ENCODE measurements around the gene CCDC167.
A peak's percentile ranks its signal among the peaks of the same experiment; 100 is the strongest.

The CCDC167 gene

DNA sequence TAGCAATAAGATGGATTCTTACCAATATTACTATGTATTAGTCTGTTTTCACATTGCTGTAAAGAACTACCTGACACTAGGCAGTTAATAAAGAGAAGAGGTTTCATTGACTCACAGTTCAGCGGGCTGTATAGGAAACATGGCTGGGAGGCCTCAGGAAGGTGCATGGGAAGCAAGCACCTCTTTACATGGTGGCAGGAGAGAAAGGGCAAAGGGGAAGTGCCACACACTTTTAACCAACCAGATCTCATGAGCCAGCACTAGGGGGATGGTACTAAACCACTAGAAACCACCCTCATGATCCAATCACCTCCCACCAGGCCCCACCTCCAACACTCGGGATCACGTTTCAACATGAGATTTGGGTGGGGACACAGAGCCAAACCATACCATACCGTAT is 40.7 kb upstream of the CCDC167 start:
- peak overlapping the region in 8 of 11 experiments; percentile 12 to 75 (median 54); a peak in 8 of 22 replicates for H3K4me2 ChIP-seq
- peaks cover 0 to 36% (median 7%) of the 10 kb centered on the region in 11 experiments; a peak in 8 of 22 replicates for H4K20me1 ChIP-seq

DNA sequence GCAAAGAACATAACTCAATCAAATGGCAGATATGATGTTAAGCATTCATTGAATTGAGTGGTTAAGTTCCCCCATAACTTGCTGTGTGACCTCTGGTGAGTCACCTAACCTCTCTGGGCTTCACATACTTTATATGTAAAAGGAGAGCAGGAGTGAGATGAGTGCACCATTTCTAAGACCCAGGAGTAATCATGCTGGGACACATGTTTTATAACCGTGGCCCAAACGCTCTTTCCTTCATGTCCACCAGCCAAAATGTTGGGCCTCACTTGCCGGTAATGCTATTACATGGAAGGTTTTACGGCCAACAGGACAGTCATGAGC is 40.3 kb upstream of the CCDC167 start:
- Histone ChIP-seq H3K27me3 (peaks cover 28 to 34% (median 31%) of the 10 kb centered on the region in 11 experiments), H3K4me2 (peak overlapping the region in 7 of 11 experiments; percentile 40 to 75 (median 72); a peak in 14 of 22 replicates), H3K27ac (no peak overlapping the region), H3K4me1 (peaks cover 14 to 82% (median 60%) of the 10 kb centered on the region in 10 experiments), H3K9ac (no peak overlapping the region), H4K20me1 (peaks cover 0 to 37% (median 9%) of the 10 kb centered on the region in 11 experiments; a peak in 8 of 22 replicates), H3K4me3 (no peak overlapping the region), H3K36me3 (no peaks in the 10 kb centered on the region), H3K9me3 (replicated peaks in 1 of 11) (no peaks in the 10 kb centered on the region)
- no peak for TF ChIP-seq Cebpa-rat (IDR thresholded peaks at IDR 0.05)

More for the DNA sequence above, 40.7 kb upstream of the CCDC167 start:
- no peaks in the 10 kb centered on the region for H3K9me3 ChIP-seq (replicated peaks in 1 of 11)
- no peaks in the 10 kb centered on the region for H3K36me3 ChIP-seq
- H3K27me3 ChIP-seq = peaks cover 24 to 30% (median 27%) of the 10 kb centered on the region in 11 experiments
- peaks cover 13 to 82% (median 59%) of the 10 kb centered on the region in 10 experiments for H3K4me1 ChIP-seq
- H3K27ac ChIP-seq = no peak overlapping the region
- no peak overlapping the region for H3K9ac ChIP-seq
- no peak for TF ChIP-seq Cebpa-rat (IDR thresholded peaks at IDR 0.05)
- no peak overlapping the region for H3K4me3 ChIP-seq

DNA sequence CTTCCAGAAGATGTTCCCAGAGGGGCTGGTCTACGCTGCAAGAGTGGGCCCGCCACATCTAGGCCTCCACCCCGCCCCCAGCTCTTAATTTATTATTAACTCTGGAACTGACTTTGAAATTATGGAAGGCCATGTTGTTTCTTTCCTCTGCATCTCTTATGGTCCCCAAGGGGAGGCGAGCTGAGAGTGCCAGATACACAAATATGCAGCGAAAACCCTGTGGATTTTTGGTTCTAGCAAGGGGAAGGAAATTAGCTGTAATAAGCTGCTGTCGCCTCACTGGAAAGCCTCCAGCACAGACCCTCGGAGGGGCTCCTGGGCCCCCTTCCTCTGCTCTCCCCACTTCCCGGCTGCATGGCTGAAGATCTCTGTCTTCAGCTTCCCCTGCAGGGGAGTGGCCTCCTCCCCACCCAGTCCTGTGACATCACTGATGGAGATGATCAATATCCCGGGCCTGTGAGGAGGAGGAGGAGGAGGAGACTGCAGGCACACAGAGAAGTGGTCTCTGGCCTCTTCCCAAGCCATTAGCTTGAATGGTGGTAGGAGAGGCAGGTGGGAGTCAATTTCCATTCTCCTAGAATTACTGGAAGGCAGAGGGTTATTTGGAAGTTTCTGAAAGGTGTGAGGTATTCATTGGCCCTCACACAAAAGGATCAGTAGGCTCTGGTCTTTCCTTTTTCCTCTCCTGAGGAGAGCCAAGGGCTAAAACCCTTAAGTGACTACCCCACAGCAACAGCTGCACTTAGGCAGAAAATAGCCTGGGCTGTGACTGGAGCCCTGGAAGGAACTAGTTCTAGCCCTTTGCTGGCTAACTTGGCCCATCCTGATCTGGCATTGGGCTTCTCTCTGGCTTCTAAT is 39.7 kb upstream of the CCDC167 start:
- TF ChIP-seq Cebpa-rat (IDR thresholded peaks at IDR 0.05) = no peak

DNA sequence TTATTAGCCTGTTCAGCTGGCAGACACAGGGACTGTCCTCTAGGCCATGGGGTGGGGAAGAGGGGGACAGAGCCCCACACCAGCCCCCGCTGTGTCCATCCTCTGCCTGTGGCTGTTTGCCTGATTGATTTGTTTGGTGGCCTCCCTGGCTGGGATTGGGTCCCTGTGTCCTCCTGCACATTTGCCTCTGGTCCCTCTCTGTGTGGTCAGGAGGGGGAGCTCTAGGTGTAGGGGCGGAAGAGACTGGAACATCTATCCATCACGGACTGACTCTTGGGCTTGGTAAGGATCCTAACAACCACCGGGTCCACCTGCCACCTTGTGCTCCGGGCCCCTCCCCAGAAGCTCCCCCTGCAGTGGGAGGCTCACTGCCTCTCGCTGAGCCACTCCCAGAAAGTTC is 38.4 kb upstream of the CCDC167 start:
- peaks cover 15 to 77% (median 63%) of the 10 kb centered on the region in 10 experiments for H3K4me1 ChIP-seq
- no peaks in the 10 kb centered on the region for H3K9me3 ChIP-seq (replicated peaks in 1 of 11)
- peaks cover 0 to 37% (median 9%) of the 10 kb centered on the region in 11 experiments; a peak in 8 of 22 replicates for H4K20me1 ChIP-seq
- H3K36me3 ChIP-seq = no peaks in the 10 kb centered on the region
- H3K27ac ChIP-seq = no peak overlapping the region
- H3K27me3 ChIP-seq = peaks cover 41 to 52% (median 49%) of the 10 kb centered on the region in 11 experiments
- no peak overlapping the region for H3K4me3 ChIP-seq
- no peak for TF ChIP-seq Cebpa-rat (IDR thresholded peaks at IDR 0.05)
- peak overlapping the region in 8 of 11 experiments; percentile 40 to 75 (median 70); a peak in 12 of 22 replicates for H3K4me2 ChIP-seq
- H3K9ac ChIP-seq = no peak overlapping the region

More for the DNA sequence above, 39.7 kb upstream of the CCDC167 start:
- Histone ChIP-seq H3K36me3 (no peaks in the 10 kb centered on the region), H3K9me3 (replicated peaks in 1 of 11) (no peaks in the 10 kb centered on the region), H4K20me1 (peaks cover 0 to 37% (median 9%) of the 10 kb centered on the region in 11 experiments; a peak in 8 of 22 replicates), H3K4me2 (peak overlapping the region in 10 of 11 experiments; percentile 2 to 75 (median 68); a peak in 19 of 22 replicates), H3K9ac (0 out of 22 replicates have a peak overlapping the region, but pooled peaks of 1 of the 11 experiments have one; percentile 2), H3K4me3 (no peak overlapping the region), H3K4me1 (peaks cover 14 to 77% (median 55%) of the 10 kb centered on the region in 10 experiments), H3K27ac (no peak overlapping the region), H3K27me3 (peaks cover 33 to 40% (median 37%) of the 10 kb centered on the region in 11 experiments)

DNA sequence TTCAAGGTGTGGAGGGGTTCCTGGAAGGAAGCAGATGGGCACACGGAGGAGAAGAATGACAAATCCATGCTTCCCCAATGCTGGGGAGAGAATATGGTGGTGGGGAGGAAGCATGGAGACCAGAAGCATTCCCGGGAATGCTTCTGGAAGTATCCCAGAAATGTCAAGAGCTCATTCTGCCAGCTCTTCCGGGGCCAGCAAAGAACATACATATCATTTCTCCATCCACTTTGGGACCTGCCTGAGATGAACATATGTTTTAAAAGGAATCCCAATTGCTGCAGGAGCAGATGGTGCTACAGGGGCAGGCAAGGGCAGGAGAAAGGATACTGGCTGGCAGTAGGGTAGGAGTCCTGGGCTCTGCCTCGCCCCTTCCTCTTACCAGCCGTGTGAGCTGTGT is 37.9 kb upstream of the CCDC167 start:
- no peaks in the 10 kb centered on the region for H3K36me3 ChIP-seq
- peak overlapping the region in 1 of 11 experiments; percentile 68; a peak in 2 of 22 replicates for H3K4me2 ChIP-seq
- TF ChIP-seq Cebpa-rat (IDR thresholded peaks at IDR 0.05) = no peak
- no peak overlapping the region for H3K27ac ChIP-seq
- peaks cover 41 to 52% (median 50%) of the 10 kb centered on the region in 11 experiments for H3K27me3 ChIP-seq
- H4K20me1 ChIP-seq = peaks cover 0 to 37% (median 9%) of the 10 kb centered on the region in 11 experiments; a peak in 9 of 22 replicates
- H3K9ac ChIP-seq = no peak overlapping the region
- H3K4me3 ChIP-seq = no peak overlapping the region
- no peaks in the 10 kb centered on the region for H3K9me3 ChIP-seq (replicated peaks in 1 of 11)
- peaks cover 15 to 80% (median 68%) of the 10 kb centered on the region in 10 experiments for H3K4me1 ChIP-seq

DNA sequence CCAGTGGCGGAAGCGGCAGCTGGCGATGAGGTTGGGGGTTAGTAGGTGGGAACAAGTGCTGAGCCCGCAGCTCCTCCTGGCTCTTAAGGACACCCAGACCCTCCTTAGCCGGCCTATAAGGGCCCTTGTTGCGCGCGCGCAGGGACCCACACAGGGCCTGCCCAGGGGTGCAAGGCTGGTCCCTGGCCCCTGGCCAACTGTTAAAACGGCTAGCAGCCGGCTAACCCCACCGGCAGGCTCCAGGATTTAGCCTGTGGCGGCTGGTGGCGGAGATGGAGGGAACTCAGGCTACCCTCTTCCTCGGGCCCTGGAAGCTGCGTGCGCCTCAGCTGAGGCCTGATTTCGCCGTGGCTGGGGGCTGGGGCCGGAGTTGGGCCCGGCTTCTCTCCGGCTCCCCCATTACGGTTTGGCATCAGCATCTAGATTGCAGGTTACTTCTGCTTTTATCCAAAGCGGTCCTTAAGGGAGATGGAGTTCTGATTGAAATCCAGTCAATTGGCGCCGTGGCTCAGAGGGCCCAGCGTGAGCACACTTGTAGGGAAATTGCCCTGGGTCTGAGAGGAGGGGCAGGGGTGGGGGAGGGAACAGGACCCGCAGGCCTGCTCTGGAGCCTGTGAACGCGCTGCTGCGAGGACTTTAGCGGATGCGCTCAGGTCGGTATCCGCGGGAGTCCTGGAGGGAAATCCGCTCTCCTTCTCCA is 36.9 kb upstream of the CCDC167 start:
- Histone ChIP-seq H3K9ac (no peak overlapping the region), H4K20me1 (peaks cover 0 to 37% (median 9%) of the 10 kb centered on the region in 11 experiments; a peak in 9 of 22 replicates), H3K27ac (no peak overlapping the region), H3K4me3 (peak overlapping the region in 9 of 10 experiments; percentile 4 to 63 (median 34); a peak in 11 of 20 replicates), H3K4me1 (peaks cover 15 to 88% (median 69%) of the 10 kb centered on the region in 10 experiments), H3K27me3 (peaks cover 41 to 53% (median 50%) of the 10 kb centered on the region in 11 experiments), H3K4me2 (peak overlapping the region; percentile 57 to 84 (median 76)), H3K9me3 (replicated peaks in 1 of 11) (no peaks in the 10 kb centered on the region), H3K36me3 (no peaks in the 10 kb centered on the region)
- TF ChIP-seq Cebpa-rat (IDR thresholded peaks at IDR 0.05) = no peak

DNA sequence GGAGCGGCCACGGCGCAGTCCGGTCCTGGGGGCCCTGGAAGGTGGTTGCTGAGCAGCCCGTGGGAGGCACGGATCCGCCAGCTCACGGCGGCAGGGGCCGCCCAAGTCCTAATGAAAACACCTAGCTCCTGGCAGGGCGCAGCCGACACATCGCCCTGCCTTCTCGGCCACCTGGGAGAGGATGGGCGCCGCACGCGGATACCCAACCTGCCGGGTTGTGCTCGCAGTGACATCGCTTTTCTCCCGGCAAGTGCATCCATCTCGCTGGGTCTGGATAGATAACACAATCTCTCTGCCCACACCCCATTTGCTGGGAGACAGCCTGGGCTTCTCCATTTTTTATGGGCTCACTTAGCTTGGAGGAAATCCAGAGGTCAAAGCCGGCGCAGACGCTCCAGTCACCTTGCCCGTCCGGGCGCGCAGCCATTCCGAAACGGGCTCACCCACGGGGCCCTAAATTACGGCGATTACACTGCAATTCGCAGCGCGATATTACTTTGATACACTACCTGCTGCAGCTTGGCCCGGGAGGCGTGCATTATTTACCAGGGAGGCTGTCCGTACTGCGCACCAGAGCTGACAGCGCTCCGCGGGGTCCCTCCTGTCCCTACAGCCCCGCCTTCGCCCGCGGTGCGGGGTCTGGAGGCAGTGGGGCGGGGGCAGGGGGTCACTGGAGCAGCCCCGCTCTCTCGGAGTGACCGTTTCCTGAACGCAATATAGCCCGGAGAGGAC is 36.2 kb upstream of the CCDC167 start:
- H3K9me3 ChIP-seq (replicated peaks in 1 of 11) = no peaks in the 10 kb centered on the region
- H4K20me1 ChIP-seq = peaks cover 0 to 37% (median 9%) of the 10 kb centered on the region in 11 experiments; a peak in 9 of 22 replicates
- peak overlapping the region; percentile 57 to 84 (median 76) for H3K4me2 ChIP-seq
- peaks cover 41 to 53% (median 50%) of the 10 kb centered on the region in 11 experiments for H3K27me3 ChIP-seq
- TF ChIP-seq Cebpa-rat (IDR thresholded peaks at IDR 0.05) = no peak
- no peaks in the 10 kb centered on the region for H3K36me3 ChIP-seq
- H3K9ac ChIP-seq = no peak overlapping the region
- peak overlapping the region in 9 of 10 experiments; percentile 4 to 63 (median 34); a peak in 11 of 20 replicates for H3K4me3 ChIP-seq
- H3K4me1 ChIP-seq = peaks cover 15 to 83% (median 67%) of the 10 kb centered on the region in 10 experiments
- no peak overlapping the region for H3K27ac ChIP-seq

DNA sequence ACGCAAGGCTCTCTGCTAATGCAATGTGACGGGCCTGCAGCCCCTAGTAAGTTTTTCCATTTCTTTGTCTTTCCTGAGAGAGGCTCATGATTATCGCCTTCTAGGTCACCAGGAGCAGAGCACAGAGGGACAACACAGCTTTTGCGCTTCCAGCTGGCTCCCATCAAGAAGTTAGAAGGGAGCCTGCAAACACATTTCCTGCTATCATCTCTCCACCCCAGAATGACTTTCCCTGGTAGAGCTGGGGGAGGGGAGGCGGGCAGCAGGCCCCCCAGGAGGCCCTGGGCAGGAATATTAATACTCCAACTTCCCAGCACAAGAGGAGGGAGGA is 35.7 kb upstream of the CCDC167 start:
- Histone ChIP-seq H3K27ac (no peak overlapping the region), H4K20me1 (peaks cover 0 to 37% (median 9%) of the 10 kb centered on the region in 11 experiments; a peak in 9 of 22 replicates), H3K27me3 (peaks cover 41 to 53% (median 50%) of the 10 kb centered on the region in 11 experiments), H3K9ac (no peak overlapping the region), H3K4me3 (peak overlapping the region in 2 of 10 experiments; percentile 41 to 63; a peak in 4 of 20 replicates), H3K4me2 (peak overlapping the region; percentile 57 to 84 (median 76)), H3K9me3 (replicated peaks in 1 of 11) (no peaks in the 10 kb centered on the region), H3K4me1 (peaks cover 15 to 78% (median 63%) of the 10 kb centered on the region in 10 experiments), H3K36me3 (no peaks in the 10 kb centered on the region)
- no peak for TF ChIP-seq Cebpa-rat (IDR thresholded peaks at IDR 0.05)

Data from BLaER1 treated with 17β-estradiol and CSF1 and Interleukin-3, amounts not matched to agents 10 nM and 100 nM (cell line).